SK-N-SH treated with all-trans-retinoic acid at 6 μM for 48 hours (cell line): ENCODE measurements around the gene IFITM1.

Experiments
- ATAC-seq: fragments of 200-7000 bp; cut with Tn5 transposase; 3 replicates; pipeline ENCODE4 v1.9.1; 2020; ENCODE audit warnings: mild to moderate bottlenecking, moderate library complexity
- ARNTL ChIP-seq: fragments of 450-650 bp; formaldehyde crosslinking; IDR thresholded peaks from 2 replicates; pipeline ENCODE4 v1.5.0; 2020; ENCODE audit warnings: low read depth, mild to moderate bottlenecking, moderate library complexity, borderline replicate concordance
- BACH2 ChIP-seq: fragments of 250-450 bp; sonication (Bioruptor Pico); IDR thresholded peaks from 2 replicates; pipeline ENCODE4 v1.9.0; 2021; ENCODE audit warnings: mild to moderate bottlenecking, borderline replicate concordance
- CSDC2 ChIP-seq: fragments of 250-450 bp; sonication (Bioruptor Pico); IDR thresholded peaks from 2 replicates; pipeline ENCODE4 v1.5.0; 2020; ENCODE audit warnings: mild to moderate bottlenecking, moderate library complexity
- CSRNP3 ChIP-seq: fragments of 250-450 bp; sonication (Bioruptor Pico); IDR thresholded peaks from 2 replicates; pipeline ENCODE4 v1.5.1; 2021; ENCODE audit warnings: mild to moderate bottlenecking, moderate library complexity
- ESRRG ChIP-seq: fragments of 250-450 bp; sonication (Bioruptor Pico); IDR thresholded peaks from 2 replicates; pipeline ENCODE4 v1.6.1; 2021; ENCODE audit warnings: mild to moderate bottlenecking
- GLIS3 ChIP-seq: fragments of 250-450 bp; sonication (Bioruptor Pico); IDR thresholded peaks from 2 replicates; pipeline ENCODE4 v1.5.0; 2020; ENCODE audit warnings: mild to moderate bottlenecking, moderate library complexity
- ISL1 ChIP-seq: fragments of 250-450 bp; sonication (Bioruptor Pico); IDR thresholded peaks from 2 replicates; pipeline ENCODE4 v2.1.2; 2022; ENCODE audit warnings: mild to moderate bottlenecking, moderate library complexity
- OSR1 ChIP-seq: fragments of 250-450 bp; sonication (Bioruptor Pico); IDR thresholded peaks from 2 replicates; pipeline ENCODE4 v1.8.0; 2022; ENCODE audit warnings: moderate library complexity, mild to moderate bottlenecking, inconsistent platforms
- PPARA ChIP-seq: fragments of 250-450 bp; sonication (Bioruptor Pico); IDR thresholded peaks from 2 replicates; pipeline ENCODE4 v1.5.0; 2020; ENCODE audit warnings: mild to moderate bottlenecking, borderline replicate concordance
- RARB ChIP-seq: fragments of 250-450 bp; sonication (Bioruptor Pico); IDR thresholded peaks from 2 replicates; pipeline ENCODE4 v1.8.0; 2021; ENCODE audit warnings: mild to moderate bottlenecking, moderate library complexity
- TCF4 ChIP-seq: fragments of 250-450 bp; sonication (Bioruptor Pico); IDR thresholded peaks from 2 replicates; pipeline ENCODE4 v1.8.0; 2021; ENCODE audit warnings: mild to moderate bottlenecking, moderate library complexity, borderline replicate concordance
- ZC3H10 ChIP-seq: fragments of 250-450 bp; sonication (Bioruptor Pico); IDR thresholded peaks from 2 replicates; pipeline ENCODE4 v1.5.1; 2021; ENCODE audit warnings: mild to moderate bottlenecking, moderate library complexity
- ZFP3 ChIP-seq: fragments of 250-450 bp; sonication (Bioruptor Pico); IDR thresholded peaks from 2 replicates; pipeline ENCODE4 v1.5.0; 2020; ENCODE audit warnings: mild to moderate bottlenecking, moderate library complexity
- ZFP30 ChIP-seq: fragments of 450-650 bp; formaldehyde crosslinking; IDR thresholded peaks from 2 replicates; pipeline ENCODE4 v1.5.0; 2022; ENCODE audit warnings: mild to moderate bottlenecking, moderate library complexity
- ZNF565 ChIP-seq: fragments of 450-650 bp; formaldehyde crosslinking; conservative IDR thresholded peaks from 2 replicates; pipeline ENCODE4 v1.5.0; 2020; ENCODE audit warnings: low read depth, mild to moderate bottlenecking, moderate library complexity
- ZNF70 ChIP-seq: fragments of 450-650 bp; formaldehyde crosslinking; IDR thresholded peaks from 2 replicates; pipeline ENCODE4 v1.5.0; 2020; ENCODE audit warnings: mild to moderate bottlenecking, moderate library complexity
- TF ChIP-seq, protein P1 (sequence below): fragments of 250-450 bp; sonication (Bioruptor Pico); IDR thresholded peaks from 2 replicates; pipeline ENCODE4 v1.5.0; 2020; ENCODE audit warnings: mild to moderate bottlenecking, moderate library complexity
- TF ChIP-seq, protein P2 (sequence below): fragments of 250-450 bp; sonication (Bioruptor Pico); IDR thresholded peaks from 2 replicates; pipeline ENCODE4 v1.5.1; 2020; ENCODE audit warnings: low read depth, mild to moderate bottlenecking, moderate library complexity
- TF ChIP-seq, protein P3 (sequence below): fragments of 250-450 bp; sonication (Bioruptor Pico); IDR thresholded peaks from 2 replicates; pipeline ENCODE4 v1.8.0; 2020; ENCODE audit warnings: mild to moderate bottlenecking, moderate library complexity, borderline replicate concordance

Gene IFITM1

GRCh38 chr11:296171-297050 lies 17.4 kb upstream of the IFITM1 start (continued):
- TF ChIP-seq, protein P1, sequence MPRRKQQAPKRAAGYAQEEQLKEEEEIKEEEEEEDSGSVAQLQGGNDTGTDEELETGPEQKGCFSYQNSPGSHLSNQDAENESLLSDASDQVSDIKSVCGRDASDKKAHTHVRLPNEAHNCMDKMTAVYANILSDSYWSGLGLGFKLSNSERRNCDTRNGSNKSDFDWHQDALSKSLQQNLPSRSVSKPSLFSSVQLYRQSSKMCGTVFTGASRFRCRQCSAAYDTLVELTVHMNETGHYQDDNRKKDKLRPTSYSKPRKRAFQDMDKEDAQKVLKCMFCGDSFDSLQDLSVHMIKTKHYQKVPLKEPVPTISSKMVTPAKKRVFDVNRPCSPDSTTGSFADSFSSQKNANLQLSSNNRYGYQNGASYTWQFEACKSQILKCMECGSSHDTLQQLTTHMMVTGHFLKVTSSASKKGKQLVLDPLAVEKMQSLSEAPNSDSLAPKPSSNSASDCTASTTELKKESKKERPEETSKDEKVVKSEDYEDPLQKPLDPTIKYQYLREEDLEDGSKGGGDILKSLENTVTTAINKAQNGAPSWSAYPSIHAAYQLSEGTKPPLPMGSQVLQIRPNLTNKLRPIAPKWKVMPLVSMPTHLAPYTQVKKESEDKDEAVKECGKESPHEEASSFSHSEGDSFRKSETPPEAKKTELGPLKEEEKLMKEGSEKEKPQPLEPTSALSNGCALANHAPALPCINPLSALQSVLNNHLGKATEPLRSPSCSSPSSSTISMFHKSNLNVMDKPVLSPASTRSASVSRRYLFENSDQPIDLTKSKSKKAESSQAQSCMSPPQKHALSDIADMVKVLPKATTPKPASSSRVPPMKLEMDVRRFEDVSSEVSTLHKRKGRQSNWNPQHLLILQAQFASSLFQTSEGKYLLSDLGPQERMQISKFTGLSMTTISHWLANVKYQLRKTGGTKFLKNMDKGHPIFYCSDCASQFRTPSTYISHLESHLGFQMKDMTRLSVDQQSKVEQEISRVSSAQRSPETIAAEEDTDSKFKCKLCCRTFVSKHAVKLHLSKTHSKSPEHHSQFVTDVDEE (CRISPR knock-in tag) = no peak
- no peak for TF ChIP-seq ZNF565 (CRISPR knock-in tag)

- no peak for ATAC-seq
Observed at GRCh38 chr11:297051-297585, 16.7 kb upstream of the IFITM1 start.

GRCh38 chr11:297586-298405 lies 16.0 kb upstream of the IFITM1 start:
- ATAC-seq = no peak
- TF ChIP-seq ISL1 = no peak
- TF ChIP-seq ARNTL (CRISPR knock-in tag) = no peak
- no peak for TF ChIP-seq TCF4
- no peak for TF ChIP-seq CSRNP3 (CRISPR knock-in tag)
- TF ChIP-seq ESRRG (CRISPR knock-in tag) = no peak
- TF ChIP-seq PPARA = no peak
- TF ChIP-seq ZFP30 (CRISPR knock-in tag) = no peak
- no peak for TF ChIP-seq BACH2 (CRISPR knock-in tag)
- TF ChIP-seq ZFP3 = no peak
- no peak for TF ChIP-seq OSR1 (CRISPR knock-in tag)
- TF ChIP-seq CSDC2 = no peak
- no peak for TF ChIP-seq RARB (CRISPR knock-in tag)
- TF ChIP-seq, protein P2, sequence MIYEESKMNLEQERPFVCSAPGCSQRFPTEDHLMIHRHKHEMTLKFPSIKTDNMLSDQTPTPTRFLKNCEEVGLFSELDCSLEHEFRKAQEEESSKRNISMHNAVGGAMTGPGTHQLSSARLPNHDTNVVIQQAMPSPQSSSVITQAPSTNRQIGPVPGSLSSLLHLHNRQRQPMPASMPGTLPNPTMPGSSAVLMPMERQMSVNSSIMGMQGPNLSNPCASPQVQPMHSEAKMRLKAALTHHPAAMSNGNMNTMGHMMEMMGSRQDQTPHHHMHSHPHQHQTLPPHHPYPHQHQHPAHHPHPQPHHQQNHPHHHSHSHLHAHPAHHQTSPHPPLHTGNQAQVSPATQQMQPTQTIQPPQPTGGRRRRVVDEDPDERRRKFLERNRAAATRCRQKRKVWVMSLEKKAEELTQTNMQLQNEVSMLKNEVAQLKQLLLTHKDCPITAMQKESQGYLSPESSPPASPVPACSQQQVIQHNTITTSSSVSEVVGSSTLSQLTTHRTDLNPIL = no peak
- TF ChIP-seq, protein P3, sequence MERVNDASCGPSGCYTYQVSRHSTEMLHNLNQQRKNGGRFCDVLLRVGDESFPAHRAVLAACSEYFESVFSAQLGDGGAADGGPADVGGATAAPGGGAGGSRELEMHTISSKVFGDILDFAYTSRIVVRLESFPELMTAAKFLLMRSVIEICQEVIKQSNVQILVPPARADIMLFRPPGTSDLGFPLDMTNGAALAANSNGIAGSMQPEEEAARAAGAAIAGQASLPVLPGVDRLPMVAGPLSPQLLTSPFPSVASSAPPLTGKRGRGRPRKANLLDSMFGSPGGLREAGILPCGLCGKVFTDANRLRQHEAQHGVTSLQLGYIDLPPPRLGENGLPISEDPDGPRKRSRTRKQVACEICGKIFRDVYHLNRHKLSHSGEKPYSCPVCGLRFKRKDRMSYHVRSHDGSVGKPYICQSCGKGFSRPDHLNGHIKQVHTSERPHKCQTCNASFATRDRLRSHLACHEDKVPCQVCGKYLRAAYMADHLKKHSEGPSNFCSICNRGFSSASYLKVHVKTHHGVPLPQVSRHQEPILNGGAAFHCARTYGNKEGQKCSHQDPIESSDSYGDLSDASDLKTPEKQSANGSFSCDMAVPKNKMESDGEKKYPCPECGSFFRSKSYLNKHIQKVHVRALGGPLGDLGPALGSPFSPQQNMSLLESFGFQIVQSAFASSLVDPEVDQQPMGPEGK = no peak

More at GRCh38 chr11:297051-297585, 16.7 kb upstream of the IFITM1 start:
- TF ChIP-seq CSDC2 = no peak
- TF ChIP-seq ZNF565 (CRISPR knock-in tag) = no peak
- TF ChIP-seq GLIS3 (CRISPR knock-in tag) = no peak
- TF ChIP-seq ESRRG (CRISPR knock-in tag) = no peak
- TF ChIP-seq, protein P2 = no peak
- TF ChIP-seq ZFP3 = no peak
- TF ChIP-seq ZNF70 (CRISPR knock-in tag) = no peak
- no peak for TF ChIP-seq ZC3H10 (CRISPR knock-in tag)
- no peak for TF ChIP-seq BACH2 (CRISPR knock-in tag)
